ENCODE results near the gene SLC41A3.
"Not testable (repeated sequence)": the region's sequence is repeated elsewhere in the genome, so short reads cannot be mapped to it uniquely, and the experiment has no call there.

Gene SLC41A3

GRCh38 chr3:126049289-126050049 lies 34.5 kb downstream of the SLC41A3 start:
- DNase-seq, result no peak
- no peaks in the 10 kb centered on the region for H3K79me1 ChIP-seq (ENCODE audit: low read length)
- no peak overlapping the region for H4K8ac ChIP-seq (ENCODE audit: low read depth, low read length)
- no peak overlapping the region for H2BK15ac ChIP-seq (replicated peaks; ENCODE audit: low read depth)
- no peak overlapping the region for H3K4me3 ChIP-seq (ENCODE audit: low read length)
- no peak overlapping the region for H3K27ac ChIP-seq (ENCODE audit: low read depth, low read length)
- no peak overlapping the region for H4K5ac ChIP-seq (ENCODE audit: low read length)
- H2BK120ac ChIP-seq (ENCODE audit: low read depth, low read length), result no peak overlapping the region
- no peak overlapping the region for H2AK5ac ChIP-seq (ENCODE audit: low read length)
- H2BK5ac ChIP-seq (ENCODE audit: low read length), result no peak overlapping the region
- no peaks in the 10 kb centered on the region for H3K27me3 ChIP-seq (ENCODE audit: insufficient read depth, low read length, poor library complexity)
- H3K56ac ChIP-seq (ENCODE audit: low read length), result no peak overlapping the region
- no peak overlapping the region for H3K9ac ChIP-seq (ENCODE audit: low read length)
- no peaks in the 10 kb centered on the region for H3K79me2 ChIP-seq (ENCODE audit: control insufficient read depth, insufficient read depth, low read length)
- no peaks in the 10 kb centered on the region for H3K4me1 ChIP-seq (ENCODE audit: control insufficient read depth, low read depth, low read length)
- no peak overlapping the region for H3K23ac ChIP-seq (ENCODE audit: low read length)
- no peak overlapping the region for H3K4ac ChIP-seq (ENCODE audit: low read depth, low read length)
- no peaks in the 10 kb centered on the region for H3K36me3 ChIP-seq (ENCODE audit: control insufficient read depth, insufficient read depth, low read length)
- no peak overlapping the region for H3K18ac ChIP-seq (ENCODE audit: low read length)
- no CpG with 5 or more reads among the region's 5 CpGs for WGBS (ENCODE audit: extremely low coverage, insufficient coverage, low lambda C conversion rate)
- H3K4me2 ChIP-seq (ENCODE audit: low read length), result no peak overlapping the region

GRCh38 chr3:126040386-126040785 lies 43.5 kb downstream of the SLC41A3 start:
- H3K79me2 ChIP-seq (ENCODE audit: control insufficient read depth, insufficient read depth, low read length), result no peaks in the 10 kb centered on the region
- H3K23ac ChIP-seq (ENCODE audit: low read length), result no peak overlapping the region
- H2BK120ac ChIP-seq (ENCODE audit: low read depth, low read length), result no peak overlapping the region
- WGBS (ENCODE audit: extremely low coverage, insufficient coverage, low lambda C conversion rate), result no CpG with 5 or more reads among the region's 4 CpGs
- no peak overlapping the region for H3K56ac ChIP-seq (ENCODE audit: low read length)
- H3K18ac ChIP-seq (ENCODE audit: low read length), result no peak overlapping the region
- H3K4ac ChIP-seq (ENCODE audit: low read depth, low read length), result no peak overlapping the region
- no peak for DNase-seq
- H3K4me3 ChIP-seq (ENCODE audit: low read length), result no peak overlapping the region
- H2BK15ac ChIP-seq (replicated peaks; ENCODE audit: low read depth), result no peak overlapping the region
- H3K4me1 ChIP-seq (ENCODE audit: control insufficient read depth, low read depth, low read length), result no peaks in the 10 kb centered on the region
- no peaks in the 10 kb centered on the region for H3K36me3 ChIP-seq (ENCODE audit: control insufficient read depth, insufficient read depth, low read length)
- no peak overlapping the region for H3K4me2 ChIP-seq (ENCODE audit: low read length)
- no peaks in the 10 kb centered on the region for H3K27me3 ChIP-seq (ENCODE audit: insufficient read depth, low read length, poor library complexity)
- no peak overlapping the region for H4K5ac ChIP-seq (ENCODE audit: low read length)
- H3K9ac ChIP-seq (ENCODE audit: low read length), result no peak overlapping the region
- H2BK5ac ChIP-seq (ENCODE audit: low read length), result no peak overlapping the region
- no peak overlapping the region for H3K27ac ChIP-seq (ENCODE audit: low read depth, low read length)
- H4K8ac ChIP-seq (ENCODE audit: low read depth, low read length), result no peak overlapping the region
- H2AK5ac ChIP-seq (ENCODE audit: low read length), result no peak overlapping the region
- no peaks in the 10 kb centered on the region for H3K79me1 ChIP-seq (ENCODE audit: low read length)

DNA sequence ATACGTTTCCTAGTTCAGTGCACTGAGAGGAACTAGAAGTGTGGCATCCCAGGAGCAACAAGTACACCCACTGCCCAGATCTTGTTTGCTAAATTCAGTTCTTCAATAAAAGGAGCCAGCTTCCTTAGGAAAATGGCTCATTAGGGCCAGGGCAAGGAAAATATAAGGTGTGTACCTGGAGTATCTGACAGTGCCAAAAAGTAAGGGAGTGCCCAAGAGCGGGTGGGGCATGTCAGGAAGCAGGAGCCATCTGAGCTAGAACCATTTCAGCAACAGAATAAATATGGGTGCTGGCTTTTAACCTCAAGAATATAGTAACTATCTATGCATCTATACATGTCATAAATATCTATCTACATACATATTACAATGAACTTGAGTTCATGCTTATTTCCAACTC lies 44.1 kb downstream of the SLC41A3 start:
- no peaks in the 10 kb centered on the region for H3K79me1 ChIP-seq (ENCODE audit: low read length)
- no peaks in the 10 kb centered on the region for H3K27me3 ChIP-seq (ENCODE audit: insufficient read depth, low read length, poor library complexity)
- H3K36me3 ChIP-seq (ENCODE audit: control insufficient read depth, insufficient read depth, low read length), result no peaks in the 10 kb centered on the region
- no peak overlapping the region for H2BK5ac ChIP-seq (ENCODE audit: low read length)
- no CpG with 5 or more reads among the region's 2 CpGs for WGBS (ENCODE audit: extremely low coverage, insufficient coverage, low lambda C conversion rate)
- no peak overlapping the region for H4K8ac ChIP-seq (ENCODE audit: low read depth, low read length)
- no peak overlapping the region for H3K18ac ChIP-seq (ENCODE audit: low read length)
- H3K4ac ChIP-seq (ENCODE audit: low read depth, low read length), result no peak overlapping the region
- no peak overlapping the region for H4K5ac ChIP-seq (ENCODE audit: low read length)
- no peak overlapping the region for H3K56ac ChIP-seq (ENCODE audit: low read length)
- DNase-seq, result no peak
- no peak overlapping the region for H3K4me3 ChIP-seq (ENCODE audit: low read length)
- no peaks in the 10 kb centered on the region for H3K79me2 ChIP-seq (ENCODE audit: control insufficient read depth, insufficient read depth, low read length)
- H2BK120ac ChIP-seq (ENCODE audit: low read depth, low read length), result no peak overlapping the region
- H3K27ac ChIP-seq (ENCODE audit: low read depth, low read length), result no peak overlapping the region
- H2BK15ac ChIP-seq (replicated peaks; ENCODE audit: low read depth), result no peak overlapping the region
- no peak overlapping the region for H3K9ac ChIP-seq (ENCODE audit: low read length)
- no peak overlapping the region for H3K23ac ChIP-seq (ENCODE audit: low read length)
- H3K4me1 ChIP-seq (ENCODE audit: control insufficient read depth, low read depth, low read length), result no peaks in the 10 kb centered on the region
- H3K4me2 ChIP-seq (ENCODE audit: low read length), result no peak overlapping the region
- H2AK5ac ChIP-seq (ENCODE audit: low read length), result no peak overlapping the region

- not testable (repeated sequence) for H3K9ac ChIP-seq (ENCODE audit: low read length); H3K23ac ChIP-seq (ENCODE audit: low read length); H2BK120ac ChIP-seq (ENCODE audit: low read depth, low read length); H3K36me3 ChIP-seq (ENCODE audit: control insufficient read depth, insufficient read depth, low read length); H4K8ac ChIP-seq (ENCODE audit: low read depth, low read length); H3K27me3 ChIP-seq (ENCODE audit: insufficient read depth, low read length, poor library complexity); H2BK5ac ChIP-seq (ENCODE audit: low read length); DNase-seq; H3K18ac ChIP-seq (ENCODE audit: low read length); H3K4me3 ChIP-seq (ENCODE audit: low read length); H3K79me1 ChIP-seq (ENCODE audit: low read length); H3K4me2 ChIP-seq (ENCODE audit: low read length); H3K56ac ChIP-seq (ENCODE audit: low read length); H3K79me2 ChIP-seq (ENCODE audit: control insufficient read depth, insufficient read depth, low read length); H2BK15ac ChIP-seq (replicated peaks; ENCODE audit: low read depth); H3K4me1 ChIP-seq (ENCODE audit: control insufficient read depth, low read depth, low read length); H3K4ac ChIP-seq (ENCODE audit: low read depth, low read length); H4K5ac ChIP-seq (ENCODE audit: low read length); H3K27ac ChIP-seq (ENCODE audit: low read depth, low read length); H2AK5ac ChIP-seq (ENCODE audit: low read length)
- WGBS (ENCODE audit: extremely low coverage, insufficient coverage, low lambda C conversion rate), result no CpG with 5 or more reads among the region's 2 CpGs
These were observed 45.1 kb downstream of the SLC41A3 start for GRCh38 chr3:126038791-126039190.

- H3K4me2 ChIP-seq (ENCODE audit: low read length), result no peak overlapping the region
- peaks cover 8% of the 10 kb centered on the region for H3K4me1 ChIP-seq (ENCODE audit: control insufficient read depth, low read depth, low read length)
- H4K5ac ChIP-seq (ENCODE audit: low read length), result no peak overlapping the region
- no CpG with 5 or more reads among the region's 10 CpGs for WGBS (ENCODE audit: extremely low coverage, insufficient coverage, low lambda C conversion rate)
- H2BK120ac ChIP-seq (ENCODE audit: low read depth, low read length), result no peak overlapping the region
- H3K27ac ChIP-seq (ENCODE audit: low read depth, low read length), result no peak overlapping the region
- no peaks in the 10 kb centered on the region for H3K36me3 ChIP-seq (ENCODE audit: control insufficient read depth, insufficient read depth, low read length)
- H3K27me3 ChIP-seq (ENCODE audit: insufficient read depth, low read length, poor library complexity), result no peaks in the 10 kb centered on the region
- no peak overlapping the region for H3K56ac ChIP-seq (ENCODE audit: low read length)
- no peak for DNase-seq
- H3K79me1 ChIP-seq (ENCODE audit: low read length), result no peaks in the 10 kb centered on the region
- H3K4me3 ChIP-seq (ENCODE audit: low read length), result no peak overlapping the region
- H2AK5ac ChIP-seq (ENCODE audit: low read length), result no peak overlapping the region
- no peak overlapping the region for H3K4ac ChIP-seq (ENCODE audit: low read depth, low read length)
- H2BK15ac ChIP-seq (replicated peaks; ENCODE audit: low read depth), result no peak overlapping the region
- H2BK5ac ChIP-seq (ENCODE audit: low read length), result no peak overlapping the region
- H3K79me2 ChIP-seq (ENCODE audit: control insufficient read depth, insufficient read depth, low read length), result no peaks in the 10 kb centered on the region
- no peak overlapping the region for H3K18ac ChIP-seq (ENCODE audit: low read length)
- no peak overlapping the region for H3K9ac ChIP-seq (ENCODE audit: low read length)
- no peak overlapping the region for H3K23ac ChIP-seq (ENCODE audit: low read length)
- no peak overlapping the region for H4K8ac ChIP-seq (ENCODE audit: low read depth, low read length)
These were observed 47.8 kb downstream of the SLC41A3 start for GRCh38 chr3:126036056-126036549.

Data from mesendoderm (in vitro differentiated cells).